GM19023 (cell line): ENCODE data around the gene THG1L.
"Not testable (repeated sequence)": the region's sequence is repeated elsewhere in the genome, so short reads cannot be mapped to it uniquely, and the experiment has no call there.

Experiments
- ATAC-seq: cut with Tn5 transposase; IDR thresholded peaks from one replicate; pipeline ENCODE4 v1.9.1; 2021; ENCODE audit warnings: mild to moderate bottlenecking, moderate library complexity; ENCODE audit not compliant: unreplicated experiment

Gene THG1L

DNA sequence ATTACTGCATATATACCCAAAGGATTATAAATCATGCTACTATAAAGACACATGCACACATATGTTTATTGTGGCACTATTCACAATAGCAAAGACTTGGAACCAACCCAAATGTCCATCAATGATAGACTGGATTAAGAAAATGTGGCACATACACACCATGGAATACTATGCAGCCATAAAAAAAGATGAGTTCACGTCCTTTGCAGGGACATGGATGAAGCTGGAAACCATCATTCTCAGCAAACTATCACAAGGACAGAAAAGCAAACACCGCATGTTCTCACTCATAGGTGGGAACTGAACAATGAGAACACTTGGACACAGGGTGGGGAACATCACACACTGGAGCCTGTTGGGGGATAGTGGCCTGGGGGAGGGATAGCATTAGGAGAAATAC lies 4.6 kb upstream of the THG1L start:
- ATAC-seq, result not testable (repeated sequence)

DNA sequence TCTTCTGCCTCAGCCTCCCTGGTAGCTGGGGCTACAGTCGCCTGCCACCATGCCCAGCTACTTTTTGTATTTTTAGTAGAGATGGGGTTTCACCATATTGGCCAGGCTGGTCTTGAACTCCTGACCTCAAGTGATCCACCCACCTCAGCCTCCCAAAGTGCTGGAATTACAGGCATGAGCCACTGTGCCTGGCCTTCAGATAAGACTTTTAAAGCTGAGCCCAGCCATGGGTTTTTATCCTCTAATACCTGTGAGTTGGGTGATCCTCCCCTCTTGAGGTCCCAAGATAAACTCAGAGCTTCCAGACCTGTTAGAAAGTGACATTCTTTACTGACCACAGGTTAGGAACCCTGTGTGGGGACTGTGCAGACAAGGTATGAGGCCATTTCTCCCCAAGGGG lies 3.4 kb upstream of the THG1L start:
- ATAC-seq, result not testable (repeated sequence)

DNA sequence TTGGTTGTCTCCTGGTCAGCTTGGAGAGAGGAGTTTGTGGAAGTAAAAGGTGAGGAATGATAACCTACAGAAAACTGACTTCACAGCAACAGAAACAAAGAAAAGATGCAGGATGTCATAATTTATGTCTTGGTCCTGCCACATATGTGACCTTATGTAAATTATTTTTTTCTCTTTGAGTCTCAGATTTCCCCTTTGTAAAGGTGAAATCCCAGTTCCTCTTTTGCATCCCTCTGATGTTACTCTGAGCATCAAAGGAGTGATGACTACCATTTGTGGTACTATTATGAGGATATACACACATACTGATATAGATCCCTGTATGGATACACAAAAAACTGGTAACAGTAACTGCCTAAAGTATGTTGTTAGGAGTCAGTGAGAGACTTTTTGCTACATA lies 1.4 kb upstream of the THG1L start:
- no peak for ATAC-seq

DNA sequence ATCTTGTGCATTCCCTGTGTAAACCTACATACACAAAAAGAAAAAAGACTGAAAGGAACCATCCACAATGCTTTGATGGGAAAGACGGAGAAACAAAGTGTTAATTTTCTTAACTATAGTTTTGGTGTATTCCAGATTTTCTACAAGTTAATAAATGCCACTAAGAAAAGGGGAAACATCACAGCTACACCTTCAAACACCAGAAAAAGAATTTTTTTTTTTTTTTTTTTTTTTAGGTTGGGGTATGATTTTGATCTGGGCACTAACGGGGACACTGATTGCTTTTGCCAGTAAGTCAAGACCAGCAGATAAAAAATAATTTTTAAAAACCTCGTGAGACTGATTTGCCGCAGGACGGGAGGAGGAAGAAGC lies 334 bp upstream of the THG1L start:
- ATAC-seq, result no peak

DNA sequence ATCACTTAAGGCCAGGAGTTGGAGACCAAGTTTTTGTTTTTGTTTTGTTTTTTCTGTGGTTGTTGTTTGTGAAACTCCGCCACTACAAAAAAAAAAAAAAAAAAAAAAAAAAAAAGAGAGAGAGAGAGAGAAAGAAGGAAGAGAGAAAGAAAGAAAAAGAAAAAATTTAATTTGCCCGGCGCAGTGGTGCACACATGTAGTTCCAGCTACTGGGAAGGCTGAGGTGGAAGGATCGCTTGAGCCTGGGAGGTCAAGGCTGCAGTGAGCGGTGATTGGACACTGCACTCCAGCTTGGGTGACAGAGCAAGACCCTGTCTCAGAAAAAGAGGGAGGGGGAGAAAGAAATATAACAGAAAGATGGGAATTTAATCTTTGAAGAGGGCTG lies 902 bp downstream of the THG1L start:
- no peak for ATAC-seq

DNA sequence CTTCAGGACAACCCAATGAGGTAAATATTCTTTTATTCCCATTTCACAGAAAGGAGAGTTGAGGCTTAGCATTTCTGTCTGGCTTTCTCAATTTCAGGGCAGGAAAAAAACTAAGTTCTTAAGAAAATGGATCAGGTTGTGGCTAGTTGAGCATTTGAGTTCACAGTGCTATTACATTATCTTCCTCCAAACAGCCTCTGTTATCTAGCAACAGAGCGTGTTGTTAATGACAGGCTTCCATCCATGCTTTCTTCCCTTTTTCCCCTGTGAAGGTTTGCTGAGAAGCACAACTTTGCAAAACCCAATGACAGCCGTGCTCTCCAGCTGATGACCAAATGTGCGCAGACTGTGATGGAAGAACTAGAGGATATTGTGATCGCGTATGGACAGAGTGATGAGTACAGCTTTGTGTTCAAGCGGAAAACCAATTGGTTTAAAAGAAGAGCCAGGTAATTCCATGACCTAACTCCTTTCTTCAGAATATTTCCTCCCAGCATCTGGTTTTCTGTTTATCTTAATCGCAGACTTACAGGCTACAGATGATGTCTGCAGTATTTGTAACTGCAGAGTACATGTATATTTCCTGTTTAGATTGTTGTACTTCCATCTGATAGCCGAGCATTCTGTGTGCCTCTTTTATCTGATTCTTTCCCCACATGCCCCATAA lies 1.5 kb downstream of the THG1L start:
- no peak for ATAC-seq

DNA sequence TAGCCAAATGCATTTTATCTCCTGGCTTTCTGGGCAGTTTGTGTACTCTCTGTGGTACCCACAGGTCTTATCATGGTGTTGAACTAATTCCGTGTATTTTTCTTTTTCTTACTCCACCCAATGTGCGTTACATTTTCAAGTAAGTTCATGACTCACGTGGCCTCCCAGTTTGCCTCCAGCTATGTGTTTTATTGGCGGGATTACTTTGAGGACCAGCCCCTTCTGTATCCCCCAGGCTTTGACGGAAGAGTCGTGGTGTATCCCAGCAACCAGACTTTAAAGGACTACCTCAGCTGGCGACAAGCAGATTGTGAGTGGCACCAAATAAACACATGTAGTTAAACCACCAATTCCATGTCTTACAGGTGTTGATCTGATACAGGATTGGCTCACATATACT lies 3.2 kb downstream of the THG1L start:
- ATAC-seq, result no peak

DNA sequence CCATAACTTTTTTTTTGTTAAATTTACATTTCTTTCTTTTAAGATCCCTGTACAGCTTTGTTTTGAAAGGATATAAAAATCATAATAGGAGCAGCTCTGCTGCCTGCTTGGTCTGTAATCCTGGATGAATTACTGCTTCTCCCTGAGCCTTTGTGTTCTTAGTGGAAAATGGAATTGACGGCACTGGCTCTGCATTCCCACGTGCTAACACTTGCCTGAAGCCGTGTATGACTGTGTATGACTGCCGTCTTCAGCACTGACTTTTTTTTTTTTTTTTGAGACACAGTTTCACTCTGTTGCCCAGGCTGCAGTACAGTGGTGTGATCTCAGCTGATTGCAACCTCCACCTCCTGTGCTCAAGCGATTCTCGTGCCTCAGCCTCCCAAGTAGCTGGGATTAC lies 4.8 kb downstream of the THG1L start:
- ATAC-seq, result no peak

DNA sequence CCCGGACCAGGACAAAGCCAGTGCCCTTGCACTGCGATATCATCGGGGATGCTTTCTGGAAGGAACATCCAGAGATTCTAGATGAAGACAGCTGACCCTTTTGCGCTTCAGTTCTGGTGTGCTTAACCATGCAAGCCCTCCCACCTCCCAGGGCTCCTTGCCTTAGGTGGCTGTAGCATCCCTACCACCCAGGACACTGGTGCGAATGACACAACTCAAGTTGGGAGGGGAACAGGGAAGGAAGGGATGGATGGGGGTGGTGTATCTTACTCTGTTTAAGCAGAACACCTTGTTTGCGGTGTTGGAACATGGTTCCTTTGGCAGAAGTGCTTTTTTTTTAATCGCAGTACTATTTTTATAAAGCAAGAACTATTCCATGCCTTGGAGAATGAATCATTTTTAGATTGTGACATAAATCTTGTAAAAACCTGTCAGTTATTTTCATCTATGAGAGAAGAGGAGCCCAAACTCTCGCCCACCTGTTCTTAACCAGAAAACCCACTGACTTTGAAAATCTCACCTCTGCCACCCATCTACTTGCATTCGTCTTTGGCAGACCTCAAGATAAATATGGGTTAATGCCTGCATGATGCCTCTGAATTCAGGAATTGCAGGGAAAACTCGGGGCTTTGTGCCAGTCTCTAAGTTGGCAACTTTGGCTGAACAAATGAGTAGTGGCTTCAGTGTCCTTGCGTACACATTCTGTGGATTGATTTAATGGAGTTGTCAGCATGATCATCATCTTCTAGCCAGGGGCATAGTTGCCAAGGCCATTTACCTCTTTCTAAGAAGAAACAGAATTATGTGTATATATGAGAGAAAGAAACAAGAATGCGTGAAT lies 8.4 kb downstream of the THG1L start:
- ATAC-seq, result no peak

DNA sequence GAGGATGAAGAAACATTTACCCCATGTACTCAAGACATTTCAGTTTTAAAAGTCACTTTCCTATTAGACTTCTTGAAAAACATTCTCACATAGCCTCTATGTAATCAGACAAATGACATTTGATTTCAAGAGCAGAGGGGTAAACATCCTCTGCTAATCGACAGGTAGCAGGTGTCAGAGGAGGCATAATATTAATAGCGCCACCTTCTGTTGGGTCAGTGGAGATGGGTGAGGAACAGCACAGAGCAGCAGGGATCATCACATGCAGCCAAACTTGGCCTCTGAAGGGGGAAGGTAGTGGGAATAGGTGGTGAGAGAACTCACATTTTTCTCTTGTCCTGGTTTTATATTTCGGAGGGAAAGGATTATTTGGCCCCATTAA lies 9.0 kb downstream of the THG1L start:
- ATAC-seq, result no peak

DNA sequence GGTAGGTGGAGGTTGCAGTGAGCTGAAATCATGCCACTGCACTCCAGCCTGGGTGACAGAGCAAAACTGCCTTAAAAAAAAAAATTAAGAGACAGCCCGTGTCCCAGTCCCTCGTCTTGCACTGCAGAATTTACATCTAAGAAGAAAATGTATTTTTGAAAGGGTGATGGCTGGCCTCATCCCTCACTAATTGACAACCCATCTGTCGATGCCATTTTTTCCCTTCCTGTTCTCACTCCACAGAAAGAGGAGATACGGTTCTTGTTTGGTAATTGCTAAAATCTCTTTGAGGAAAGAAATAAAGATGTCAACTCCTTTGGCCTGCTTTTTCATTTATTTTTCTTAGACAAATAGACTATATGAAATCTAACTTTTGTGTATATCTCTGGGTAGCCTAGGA lies 9.9 kb downstream of the THG1L start:
- ATAC-seq, result no peak

DNA sequence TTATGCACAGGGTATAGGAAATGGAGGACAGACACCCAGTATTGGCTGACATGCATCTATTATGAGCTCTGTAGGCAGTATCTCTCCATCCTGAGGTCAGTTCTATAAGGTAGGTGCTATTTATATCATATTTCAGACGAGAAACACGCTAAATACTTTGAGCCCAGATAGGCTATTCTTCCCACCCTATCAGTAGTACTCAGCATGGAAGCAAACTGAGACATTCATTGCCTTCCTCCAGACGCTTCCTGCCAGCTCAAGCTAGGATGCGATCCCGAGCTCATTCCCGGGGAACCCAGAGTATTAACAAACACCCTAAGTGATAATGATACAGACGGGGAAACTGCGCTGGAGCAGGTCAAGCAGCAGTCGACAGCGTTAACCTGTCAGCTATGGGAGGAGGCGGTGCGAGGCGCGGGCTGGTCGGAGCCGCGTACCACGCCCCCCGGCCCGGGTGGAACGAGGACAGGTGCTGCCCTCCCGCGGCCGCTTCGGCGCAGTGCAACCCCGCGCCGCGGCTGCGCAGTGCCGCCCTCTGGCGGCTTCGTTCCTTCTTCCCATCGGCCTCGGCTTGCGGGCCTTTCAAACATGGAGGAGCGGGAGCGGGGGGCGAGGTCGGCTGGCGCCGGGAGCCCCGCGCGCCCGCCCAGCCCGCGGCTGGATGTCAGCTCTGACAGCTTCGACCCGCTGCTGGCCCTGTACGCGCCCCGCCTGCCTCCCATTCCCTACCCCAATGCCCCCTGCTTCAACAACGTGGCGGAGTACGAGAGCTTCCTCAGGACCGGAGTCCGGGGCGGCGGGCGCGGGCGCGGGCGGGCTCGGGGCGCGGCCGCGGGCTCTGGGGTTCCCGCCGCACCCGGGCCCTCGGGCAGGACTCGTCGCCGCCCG lies 12.2 kb downstream of the THG1L start, which contains the start of gene LSM11:
Gene LSM11, plus strand, starts transcription at position 550 of the 888 bp plus-strand sequence. Its CDS starts 39 bp downstream, at position 589.
- ATAC-seq, result peak; percentile 91

DNA sequence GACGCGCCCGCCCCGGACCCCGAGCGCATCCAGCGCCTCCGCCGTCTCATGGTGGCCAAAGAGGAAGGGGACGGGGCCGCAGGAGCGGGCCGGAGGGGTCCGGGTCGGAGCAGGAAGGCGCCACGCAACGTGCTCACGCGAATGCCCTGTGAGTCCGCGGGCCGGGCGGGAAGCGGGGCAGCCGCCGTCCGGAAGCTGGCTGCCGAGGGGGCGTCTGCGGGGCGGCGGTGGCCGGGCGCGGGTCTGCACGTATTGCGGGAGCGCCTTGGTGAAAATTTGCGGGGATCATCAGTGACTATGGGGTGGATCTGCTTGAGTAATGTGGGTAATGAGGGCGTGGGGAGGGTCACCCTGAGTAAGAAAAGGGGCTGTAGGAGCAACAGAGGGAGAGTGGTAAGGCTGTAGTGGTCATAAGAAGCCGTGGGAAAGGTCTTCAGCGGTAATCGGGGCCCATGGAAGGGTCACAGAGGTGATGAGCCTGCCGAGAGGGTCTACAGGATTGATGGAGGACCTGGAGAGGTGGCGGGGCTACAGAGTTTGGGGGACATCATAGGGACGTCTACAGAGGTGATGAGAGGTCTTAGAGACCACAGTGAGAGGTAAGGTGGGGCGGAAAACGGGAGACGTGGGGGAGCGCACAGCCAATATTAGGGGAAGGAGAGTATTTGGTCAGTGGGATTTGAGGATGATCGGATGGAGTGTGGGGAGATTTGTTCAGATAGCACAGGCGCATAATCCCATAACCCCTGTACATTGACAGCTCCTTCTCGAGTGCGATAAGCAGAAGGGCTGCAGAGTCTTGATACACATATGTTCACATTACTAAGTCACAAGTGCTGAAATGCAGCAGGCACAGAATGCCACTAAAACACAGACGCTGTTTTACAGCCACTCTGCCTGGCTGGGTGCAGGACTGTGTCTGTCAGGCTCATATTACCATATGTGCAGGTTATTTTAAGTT lies 13.1 kb downstream of the THG1L start:
- ATAC-seq, result peak; percentile 37

DNA sequence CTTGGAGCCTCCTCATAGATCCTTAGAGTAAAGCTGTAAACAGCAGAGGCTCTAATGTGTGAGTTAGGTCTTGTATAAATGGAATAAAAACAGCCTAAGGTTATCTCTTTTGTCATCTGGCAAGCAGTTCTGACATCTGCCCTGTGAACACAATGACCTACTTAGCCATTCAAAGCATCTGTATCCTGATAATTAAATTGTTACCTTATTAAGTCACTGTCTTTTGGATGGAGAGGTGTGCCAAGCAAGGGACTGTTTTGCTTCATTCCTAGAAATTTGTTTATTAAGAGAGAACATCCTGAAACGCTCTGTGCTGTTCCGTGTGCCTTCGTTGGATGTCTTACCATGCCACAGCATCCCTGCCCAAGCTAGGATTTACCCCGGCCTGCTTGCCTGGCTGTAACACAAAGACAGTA lies 13.8 kb downstream of the THG1L start:
- ATAC-seq, result no peak

DNA sequence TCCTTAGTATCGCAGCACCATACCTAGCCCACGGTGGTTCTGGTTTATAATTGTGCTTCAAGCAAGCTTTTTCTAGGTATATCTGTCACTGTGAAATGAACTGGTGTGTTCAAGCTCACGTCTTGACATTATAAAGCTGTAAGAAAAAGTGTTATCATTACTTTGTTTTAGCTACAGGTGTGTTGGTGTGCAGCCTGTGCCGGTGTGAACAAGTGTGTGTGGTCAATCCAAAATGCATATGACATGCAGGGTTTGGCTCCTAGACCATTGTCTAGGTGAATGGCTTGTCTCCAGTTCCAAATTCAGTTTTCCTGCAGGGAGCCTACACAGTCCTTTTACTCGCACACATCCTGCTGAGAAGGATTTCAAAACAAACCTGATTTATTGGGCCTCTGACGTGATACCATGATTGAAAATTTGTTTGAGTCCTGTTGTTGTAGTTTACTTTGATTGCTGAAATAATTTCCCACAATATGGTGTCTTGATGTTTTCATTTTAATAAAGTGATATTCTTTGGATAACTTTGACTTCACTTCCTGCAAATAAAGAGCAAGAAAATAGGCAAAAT lies 16.0 kb downstream of the THG1L start:
- ATAC-seq, result no peak

DNA sequence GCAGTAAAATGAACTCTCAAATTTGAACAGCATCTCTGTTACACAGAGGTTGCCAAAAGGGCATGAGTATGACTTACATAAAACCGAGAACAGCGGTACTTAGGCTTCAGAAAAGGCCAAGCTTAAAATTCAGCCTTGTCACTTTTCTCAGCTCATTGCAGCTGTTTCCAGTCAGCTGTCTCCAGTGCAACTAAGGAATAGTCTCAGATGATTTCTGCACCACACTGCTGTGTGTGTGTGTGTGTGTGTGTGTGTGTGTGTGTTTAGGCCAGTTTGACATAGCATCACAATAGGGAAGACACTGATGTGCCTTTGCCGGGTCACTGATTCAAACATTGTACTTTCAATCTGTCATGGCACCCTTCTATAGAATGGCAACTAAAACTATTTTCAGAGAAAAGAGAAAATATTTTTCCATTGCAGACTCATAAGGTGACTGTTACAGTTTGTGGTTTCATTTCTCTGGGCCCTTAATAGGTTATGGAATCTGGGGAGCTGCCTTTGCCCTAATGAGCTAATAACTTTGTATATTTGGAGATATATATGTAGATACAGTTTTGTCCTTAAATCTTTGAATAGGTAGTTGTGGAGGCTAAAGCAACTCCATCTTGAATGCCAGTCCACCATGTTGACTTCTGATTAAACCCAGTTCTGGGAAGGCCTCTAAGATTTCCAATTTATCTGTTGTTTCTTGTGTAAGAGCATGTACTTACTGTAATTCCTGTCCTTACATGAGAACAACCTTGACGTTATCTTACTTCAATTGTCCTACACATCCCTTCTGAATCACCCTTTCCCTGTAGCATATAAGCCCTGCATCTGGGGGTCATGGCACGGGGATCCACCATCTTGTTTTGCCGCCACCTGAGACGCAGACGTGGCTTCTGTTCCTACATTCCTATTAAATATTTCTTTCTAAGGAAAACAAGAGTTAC lies 16.8 kb downstream of the THG1L start:
- ATAC-seq, result no peak

DNA sequence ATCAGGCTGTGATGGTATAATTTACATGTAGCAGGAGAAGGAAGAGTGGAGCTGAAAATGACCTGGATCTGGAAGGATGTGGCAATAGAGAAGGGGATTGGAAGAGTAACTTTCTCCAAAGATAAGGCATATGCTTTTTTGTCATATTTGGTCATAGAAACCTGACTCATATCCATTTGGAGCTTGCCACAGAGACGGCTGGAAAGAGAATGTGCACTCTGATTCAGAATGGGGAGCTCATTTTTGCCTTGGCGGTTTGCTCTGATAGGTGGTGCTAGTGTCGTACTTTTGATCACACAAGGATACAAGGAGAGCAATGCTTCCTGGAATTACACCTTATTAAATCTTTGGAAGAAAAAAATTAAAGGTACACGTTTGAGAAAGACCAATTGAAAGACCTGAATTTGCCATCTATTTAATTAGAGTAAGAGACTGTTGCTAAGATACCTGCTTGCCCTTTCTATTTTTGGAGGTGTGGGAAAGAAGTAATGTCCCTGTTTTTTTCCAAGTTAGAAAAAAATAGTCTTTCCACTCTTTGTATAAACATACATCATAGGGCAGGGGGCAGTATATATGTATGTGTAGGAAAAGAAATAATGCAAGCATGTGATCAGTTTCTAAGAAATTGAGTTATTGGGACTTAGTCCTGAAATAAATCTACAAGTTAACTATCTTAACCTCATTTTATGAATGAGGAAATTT lies 17.7 kb downstream of the THG1L start:
- ATAC-seq, result no peak

DNA sequence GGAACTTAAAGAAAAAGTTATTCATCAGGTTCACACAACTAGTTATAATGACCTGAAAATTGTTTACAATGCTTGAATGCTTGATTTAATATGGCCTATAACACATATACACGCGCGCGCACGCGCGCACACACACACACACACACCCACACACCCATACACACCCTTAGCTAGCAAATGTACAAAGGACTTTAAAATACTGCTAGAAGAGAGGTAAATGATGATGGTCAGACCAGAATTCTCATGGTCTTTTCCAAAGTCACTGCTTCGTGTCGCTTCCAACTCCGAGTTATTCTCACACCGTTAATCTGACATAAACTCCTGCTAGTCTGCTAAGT lies 18.2 kb downstream of the THG1L start:
- no peak for ATAC-seq
